Keratinocyte (primary cell): ENCODE data around the gene INSYN1. TPM values are rescaled to one million over a fixed set of nuclear protein-coding genes. Genes with fewer than 3 reads are reported as not detected.
A peak's percentile ranks its signal among the peaks of the same experiment; 100 is the strongest.
"Not testable (repeated sequence)": the region's sequence is repeated elsewhere in the genome, so short reads cannot be mapped to it uniquely, and the experiment has no call there.

Experiments used
- DNase-seq: peaks from one replicate; pipeline ENCODE4 v3.0.0-alpha.2; 2011; ENCODE audit warnings: low read depth, missing footprints, low spot score
- FAIRE-seq: peaks from 2 replicates; lab custom pipeline; 2011; peaks lifted over from hg19 to GRCh38; lab: Jason Lieb, UNC
- H2AFZ ChIP-seq: 2 replicates; pipeline ENCODE4 v1.6.0; 2012; ENCODE audit warnings: low read length, control low read depth, inconsistent platforms; ENCODE audit not compliant: control insufficient read depth
- H3K27ac ChIP-seq: 2 replicates; pipeline ENCODE4 v1.5.1; 2011; ENCODE audit warnings: low read length; ENCODE audit not compliant: control insufficient read depth, insufficient read depth
- H3K27me3 ChIP-seq: 3 replicates; pipeline ENCODE4 v1.6.0; 2011; ENCODE audit warnings: low read length; ENCODE audit not compliant: control insufficient read depth, insufficient read depth; ENCODE audit errors: extremely low read depth
- H3K36me3 ChIP-seq, 2 experiments: 2 replicates in 1 of 2; 3 replicates in 1 of 2; pipeline ENCODE4 v1.5.1; 2011; ENCODE audit warnings: low read length in 2 of 2, mild to moderate bottlenecking in 1 of 2; ENCODE audit not compliant: control insufficient read depth in 2 of 2, insufficient read depth in 2 of 2; ENCODE audit errors: extremely low read depth in 1 of 2
- H3K4me1 ChIP-seq: 3 replicates; pipeline ENCODE4 v1.5.1; 2011; ENCODE audit warnings: low read length; ENCODE audit not compliant: control insufficient read depth, insufficient read depth; ENCODE audit errors: extremely low read depth
- H3K4me2 ChIP-seq: 3 replicates; pipeline ENCODE4 v1.6.0; 2011; ENCODE audit warnings: low read depth, low read length; ENCODE audit not compliant: control insufficient read depth, insufficient read depth; ENCODE audit errors: extremely low read depth
- H3K4me3 ChIP-seq, 3 experiments: fragments of 200-600 bp in 1 of 3; sonication (generic) in 1 of 3; 2 replicates in 2 of 3; 3 replicates in 1 of 3; pipeline ENCODE4 v1.5.1; 2011 to 2016; ENCODE audit warnings: low read length in 3 of 3, mild to moderate bottlenecking in 3 of 3, control low read depth in 2 of 3, inconsistent platforms in 1 of 3, low read depth in 1 of 3, mixed read lengths in 1 of 3, mixed run types in 1 of 3, moderate library complexity in 1 of 3; ENCODE audit not compliant: control insufficient read depth in 2 of 3, insufficient read depth in 2 of 3; ENCODE audit errors: extremely low read depth in 1 of 3
- H3K79me2 ChIP-seq: 2 replicates; pipeline ENCODE4 v1.6.0; 2012; ENCODE audit warnings: low read length; ENCODE audit not compliant: control insufficient read depth, insufficient read depth
- H3K9ac ChIP-seq: 3 replicates; pipeline ENCODE4 v1.6.0; 2011; ENCODE audit warnings: low read length; ENCODE audit not compliant: control insufficient read depth, insufficient read depth; ENCODE audit errors: extremely low read depth
- H3K9me1 ChIP-seq: 3 replicates; pipeline ENCODE4 v1.6.0; 2011; ENCODE audit warnings: low read length; ENCODE audit not compliant: control insufficient read depth, insufficient read depth; ENCODE audit errors: extremely low read depth
- H3K9me3 ChIP-seq: 2 replicates; pipeline ENCODE4 v1.5.1; 2012; ENCODE audit warnings: low read depth, low read length; ENCODE audit not compliant: control insufficient read depth
- H4K20me1 ChIP-seq: 3 replicates; pipeline ENCODE4 v1.6.0; 2011; ENCODE audit warnings: low read length; ENCODE audit not compliant: control insufficient read depth, insufficient read depth; ENCODE audit errors: extremely low read depth
- CTCF ChIP-seq, 3 experiments: IDR thresholded peaks in 1 of 3; conservative IDR thresholded peaks in 1 of 3; optimal IDR thresholded peaks in 1 of 3; 2 replicates in 2 of 3; 3 replicates in 1 of 3; pipeline versions ENCODE3 to v1.5.1; 2011; ENCODE audit warnings: low read length in 3 of 3, mild to moderate bottlenecking in 3 of 3, moderate library complexity in 2 of 3, control low read depth in 1 of 3, inconsistent platforms in 1 of 3; ENCODE audit not compliant: insufficient read depth in 2 of 3; ENCODE audit errors: extremely low read depth in 1 of 3
- EZH2 ChIP-seq: IDR thresholded peaks from one replicate; pipeline ENCODE4 v1.6.1; 2012; ENCODE audit warnings: inconsistent platforms, mild to moderate bottlenecking, low read length, moderate library complexity
- dilution Hi-C: fragments of 300-500 bp; cut with MboI; formaldehyde crosslinking; loops from one replicate; pipeline ENCODE4 v1.7.0; 2020; ENCODE audit warnings: low sequenced_read_pairs; ENCODE audit not compliant: extremely low pct_ligation_motif_present
- polyA plus RNA-seq, 5 experiments: library from polyadenylated mRNA; depleted of rRNA in 3 of 5; stranded (reverse) in 3 of 5; stranded (forward) in 1 of 5; unstranded in 1 of 5; fragments of >200 nt; gene quantifications; 1 replicate in 1 of 5; 2 replicates in 3 of 5; 3 replicates in 1 of 5; pipeline versions ENCODE4 v1.2.1 to v1.2.3, GENCODE V29; 2011 to 2012; ENCODE audit warnings: missing spikeins in 2 of 5, low read depth in 1 of 5, low replicate concordance in 1 of 5

Gene INSYN1
- polyA plus RNA-seq, 1 donor (not counting 4 experiments of a cell fraction or from before 2014, with no cell fraction given), result 0.47 TPM

GRCh38 chr15:73732930-73733329 lies 20.2 kb downstream of the INSYN1 start:
- H3K4me2 ChIP-seq, result no peak overlapping the region
- dilution Hi-C loops, result no loop called here
- H3K4me3 ChIP-seq, result no peak overlapping the region
- H3K79me2 ChIP-seq, result no peaks in the 10 kb centered on the region
- H3K9me3 ChIP-seq, result no peaks in the 10 kb centered on the region
- H3K4me1 ChIP-seq, result peaks cover 2% of the 10 kb centered on the region
- H3K9me1 ChIP-seq, result no peaks in the 10 kb centered on the region
- TF ChIP-seq EZH2 (no peak), CTCF (optimal IDR thresholded peaks at IDR 0.05 in 1 of 3, IDR thresholded peaks at IDR 0.05 in 1 of 3, conservative IDR thresholded peaks at IDR 0.05 in 1 of 3; ENCODE audit: extremely low read depth in 1 of 3, insufficient read depth in 2 of 3, low read length in 3 of 3) (no peak)
- H3K27ac ChIP-seq, result no peak overlapping the region
- no peak overlapping the region for H2AFZ ChIP-seq
- H3K9ac ChIP-seq, result no peak overlapping the region
- H4K20me1 ChIP-seq, result no peaks in the 10 kb centered on the region
- no peaks in the 10 kb centered on the region for H3K36me3 ChIP-seq
- FAIRE-seq (peak; percentile 29), DNase-seq (no peak)
- peaks cover 17% of the 10 kb centered on the region for H3K27me3 ChIP-seq

- H3K9me3 ChIP-seq, FAIRE-seq, H3K36me3 ChIP-seq, H3K27ac ChIP-seq, H3K79me2 ChIP-seq, DNase-seq, H3K9me1 ChIP-seq, H2AFZ ChIP-seq, H3K9ac ChIP-seq, H4K20me1 ChIP-seq, H3K4me2 ChIP-seq, dilution Hi-C loops, H3K4me3 ChIP-seq, H3K4me1 ChIP-seq: not testable (repeated sequence)
- peaks cover 12% of the 10 kb centered on the region for H3K27me3 ChIP-seq
These were observed 21.1 kb downstream of the INSYN1 start for GRCh38 chr15:73732051-73732450.

DNA sequence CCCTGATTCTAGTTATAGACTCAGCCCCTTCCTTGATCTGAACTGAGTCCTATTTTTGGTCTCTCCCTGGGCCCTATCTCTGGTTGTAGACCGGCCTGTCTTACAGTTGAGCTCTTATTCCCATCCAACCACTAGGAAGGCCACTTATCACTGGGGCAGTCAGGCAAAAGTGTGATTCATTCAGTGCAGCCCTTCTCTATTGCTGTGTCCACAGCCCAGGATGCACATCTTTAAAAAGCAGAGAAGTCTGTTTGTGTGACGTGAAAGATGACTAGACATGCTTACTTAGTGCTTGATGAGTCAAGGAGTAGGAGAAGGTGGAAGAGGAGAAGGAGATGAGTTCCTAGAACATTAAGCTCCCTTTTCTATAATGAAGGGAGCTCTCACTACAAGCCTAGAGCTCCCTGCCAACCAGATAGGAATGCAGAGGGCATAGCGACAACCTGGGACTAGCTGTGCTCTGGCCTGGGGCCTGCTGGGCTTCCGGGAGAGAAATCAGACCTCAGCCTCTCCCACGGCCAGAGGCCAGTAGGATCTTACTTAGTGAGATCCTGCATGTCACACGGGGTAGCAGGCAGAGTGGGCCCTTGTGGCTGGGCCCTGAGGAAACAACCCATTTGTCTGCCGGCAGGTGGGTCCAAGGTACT lies 25.7 kb downstream of the INSYN1 start:
- Histone ChIP-seq H3K4me1 (no peaks in the 10 kb centered on the region), H4K20me1 (no peaks in the 10 kb centered on the region), H3K27ac (no peak overlapping the region), H3K9ac (no peak overlapping the region), H3K36me3 (no peaks in the 10 kb centered on the region), H3K9me1 (no peaks in the 10 kb centered on the region), H3K4me3 (no peak overlapping the region), H3K9me3 (no peaks in the 10 kb centered on the region), H3K27me3 (peaks cover 15% of the 10 kb centered on the region), H3K79me2 (no peaks in the 10 kb centered on the region), H3K4me2 (no peak overlapping the region), H2AFZ (no peak overlapping the region)
- dilution Hi-C loops, result no loop called here
- FAIRE-seq (no peak), DNase-seq (no peak)
- TF ChIP-seq CTCF (optimal IDR thresholded peaks at IDR 0.05 in 1 of 3, IDR thresholded peaks at IDR 0.05 in 1 of 3, conservative IDR thresholded peaks at IDR 0.05 in 1 of 3; ENCODE audit: extremely low read depth in 1 of 3, insufficient read depth in 2 of 3, low read length in 3 of 3) (no peak), EZH2 (no peak)
